D721Med (cell line): ENCODE measurements around the gene HARS1.

Experiments
- DNase-seq: peaks from one replicate; pipeline ENCODE4 v3.0.0; 2011; ENCODE audit warnings: low spot score; ENCODE audit not compliant: insufficient read length
- FAIRE-seq: peaks from 2 replicates; lab custom pipeline; 2011; peaks lifted over from hg19 to GRCh38; lab: Jason Lieb, UNC
- TF ChIP-seq, protein P1 (sequence below): IDR thresholded peaks from 2 replicates; pipeline ENCODE4 v1.5.1; 2012; ENCODE audit warnings: mild to moderate bottlenecking, control low read depth; ENCODE audit not compliant: insufficient read depth; ENCODE audit errors: missing control alignments

Gene HARS1

DNA sequence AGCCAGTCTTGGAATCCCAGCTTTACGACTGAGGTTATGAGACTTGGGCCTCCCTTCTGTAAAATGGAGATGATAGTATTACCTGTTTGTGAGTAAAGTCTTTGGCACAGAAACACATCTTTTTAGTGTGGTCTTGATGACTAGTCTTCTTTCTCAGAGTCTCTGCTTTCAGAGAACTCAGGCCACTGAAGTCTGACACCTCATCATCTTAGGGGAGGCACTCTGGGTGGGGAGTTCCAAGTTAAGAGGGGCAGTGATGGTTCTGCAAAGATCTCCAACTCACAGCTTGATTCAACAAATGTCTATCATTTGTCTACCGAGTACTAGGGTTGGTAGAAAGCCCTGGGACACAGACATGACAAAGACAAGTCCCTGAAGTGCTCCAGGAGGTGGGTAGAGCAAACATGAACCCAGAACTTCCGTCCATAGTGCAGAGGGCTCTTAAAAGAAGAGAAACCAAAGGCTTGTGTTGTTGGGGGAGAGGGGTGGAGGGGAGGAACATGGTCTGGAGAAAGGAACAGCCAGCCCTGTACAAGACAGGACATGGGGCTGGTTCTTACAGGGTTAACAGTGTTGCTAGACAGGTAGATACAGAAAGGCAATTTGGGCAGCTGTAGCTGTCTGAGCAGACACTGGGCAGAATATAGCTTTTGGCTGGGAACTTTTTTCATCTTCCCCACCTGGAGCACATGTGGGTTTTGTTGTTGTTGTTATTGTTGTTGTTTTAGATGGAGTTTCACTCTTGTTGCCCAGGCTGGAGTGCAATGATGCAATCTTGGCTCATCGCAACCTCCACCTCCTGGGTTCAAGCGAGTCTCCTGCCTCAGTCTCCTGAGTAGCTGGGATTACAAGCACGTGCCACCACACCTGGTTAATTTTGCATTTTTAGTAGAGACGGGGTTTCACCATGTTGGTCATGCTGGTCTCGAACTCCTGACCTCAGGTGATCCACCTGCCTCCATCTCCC lies 55.6 kb downstream of the HARS1 start:
- TF ChIP-seq, protein P1, sequence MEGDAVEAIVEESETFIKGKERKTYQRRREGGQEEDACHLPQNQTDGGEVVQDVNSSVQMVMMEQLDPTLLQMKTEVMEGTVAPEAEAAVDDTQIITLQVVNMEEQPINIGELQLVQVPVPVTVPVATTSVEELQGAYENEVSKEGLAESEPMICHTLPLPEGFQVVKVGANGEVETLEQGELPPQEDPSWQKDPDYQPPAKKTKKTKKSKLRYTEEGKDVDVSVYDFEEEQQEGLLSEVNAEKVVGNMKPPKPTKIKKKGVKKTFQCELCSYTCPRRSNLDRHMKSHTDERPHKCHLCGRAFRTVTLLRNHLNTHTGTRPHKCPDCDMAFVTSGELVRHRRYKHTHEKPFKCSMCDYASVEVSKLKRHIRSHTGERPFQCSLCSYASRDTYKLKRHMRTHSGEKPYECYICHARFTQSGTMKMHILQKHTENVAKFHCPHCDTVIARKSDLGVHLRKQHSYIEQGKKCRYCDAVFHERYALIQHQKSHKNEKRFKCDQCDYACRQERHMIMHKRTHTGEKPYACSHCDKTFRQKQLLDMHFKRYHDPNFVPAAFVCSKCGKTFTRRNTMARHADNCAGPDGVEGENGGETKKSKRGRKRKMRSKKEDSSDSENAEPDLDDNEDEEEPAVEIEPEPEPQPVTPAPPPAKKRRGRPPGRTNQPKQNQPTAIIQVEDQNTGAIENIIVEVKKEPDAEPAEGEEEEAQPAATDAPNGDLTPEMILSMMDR: no peak
- FAIRE-seq: no peak
- DNase-seq: no peak

DNA sequence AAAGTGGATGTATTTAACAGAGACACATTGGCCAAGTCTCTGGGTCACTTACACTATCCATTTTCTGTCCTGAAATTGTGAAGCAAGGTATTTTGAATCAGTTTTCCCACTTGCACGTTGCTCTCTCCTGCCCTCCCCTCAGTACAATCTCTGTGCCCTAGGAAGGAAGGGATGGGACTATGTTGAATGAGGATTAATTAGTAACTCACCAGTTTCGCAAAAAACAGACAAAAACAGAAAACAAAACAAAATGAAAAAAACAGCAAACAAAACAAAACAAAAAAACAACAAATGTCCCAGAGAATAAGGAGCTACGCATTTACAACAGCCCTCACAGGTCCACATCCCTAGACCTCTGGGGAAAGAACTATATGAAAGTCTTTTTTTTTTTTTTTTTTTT lies 57.1 kb downstream of the HARS1 start:
- TF ChIP-seq, protein P1: no peak
- FAIRE-seq (no peak), DNase-seq (no peak)

DNA sequence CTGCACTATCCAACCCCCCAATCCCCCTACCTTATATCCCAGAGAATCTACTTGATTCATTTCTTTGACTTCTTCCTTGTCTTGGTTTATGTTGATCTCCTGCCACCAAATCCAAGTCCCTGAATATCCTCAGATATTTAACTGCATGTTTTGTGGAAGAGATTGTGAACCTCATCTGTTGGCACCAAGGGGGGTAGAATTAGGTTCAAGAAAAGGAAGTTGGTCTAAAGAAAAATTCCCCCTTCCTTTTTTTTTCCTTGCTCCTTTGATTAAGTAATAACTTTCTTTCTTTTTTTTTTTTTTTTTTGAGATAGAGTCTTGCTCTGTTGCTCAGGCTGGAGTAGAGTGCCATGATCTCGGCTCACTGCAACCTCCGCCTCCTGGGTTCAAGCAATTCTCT lies 57.7 kb downstream of the HARS1 start:
- TF ChIP-seq, protein P1: no peak
- FAIRE-seq (no peak), DNase-seq (no peak)

DNA sequence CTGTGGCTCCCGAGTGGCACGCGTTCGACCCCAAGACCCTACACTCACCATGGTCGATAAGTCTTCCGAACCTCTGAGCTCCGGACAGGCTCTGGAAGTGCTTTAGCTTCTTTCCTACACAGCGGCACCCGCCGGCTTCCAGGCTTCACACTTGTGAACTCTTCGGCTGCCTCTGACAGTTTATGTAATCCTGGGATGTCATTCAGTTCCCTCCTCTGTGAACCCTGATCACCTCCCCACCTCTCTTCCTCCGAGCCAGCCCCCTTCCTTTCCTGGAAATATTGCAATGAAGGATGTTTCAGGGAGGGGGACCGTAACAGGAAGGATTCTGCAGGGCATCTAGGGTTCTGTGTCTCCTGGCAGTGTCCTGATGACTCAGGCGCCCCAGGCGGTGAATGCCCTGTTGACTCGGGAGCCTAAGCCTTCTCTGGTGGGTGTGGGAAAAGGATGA lies 58.1 kb downstream of the HARS1 start, which contains the start of gene CD14:
CD14 (minus strand) TSS at position 155 of the 451 bp plus-strand sequence; CDS start at position 51, 104 bp downstream.
- TF ChIP-seq, protein P1: no peak
- FAIRE-seq (no peak), DNase-seq (no peak)

DNA sequence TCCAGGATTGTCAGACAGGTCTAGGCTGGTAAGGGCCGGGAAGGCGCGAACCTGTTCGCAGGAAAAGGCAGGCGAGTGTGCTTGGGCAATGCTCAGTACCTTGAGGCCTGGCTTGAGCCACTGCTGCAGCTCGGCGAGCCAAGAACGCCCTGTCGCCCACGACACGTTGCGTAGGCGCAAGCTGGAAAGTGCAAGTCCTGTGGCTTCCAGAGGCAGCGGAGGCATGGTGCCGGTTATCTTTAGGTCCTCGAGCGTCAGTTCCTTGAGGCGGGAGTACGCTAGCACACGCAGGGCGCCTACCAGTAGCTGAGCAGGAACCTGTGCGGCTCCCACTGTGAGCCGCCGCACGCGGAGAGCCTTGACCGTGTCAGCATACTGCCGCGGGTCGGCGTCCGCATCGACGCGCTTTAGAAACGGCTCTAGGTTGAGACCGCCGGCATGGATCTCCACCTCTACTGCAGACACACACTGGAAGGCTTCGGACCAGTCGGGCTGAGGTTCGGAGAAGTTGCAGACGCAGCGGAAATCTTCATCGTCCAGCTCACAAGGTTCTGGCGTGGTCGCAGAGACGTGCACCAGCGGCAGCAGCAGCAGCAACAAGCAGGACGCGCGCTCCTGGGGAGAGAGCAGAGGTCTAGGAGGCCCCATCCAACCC lies 58.7 kb downstream of the HARS1 start:
- DNase-seq (no peak), FAIRE-seq (no peak)
- TF ChIP-seq, protein P1: no peak

DNA sequence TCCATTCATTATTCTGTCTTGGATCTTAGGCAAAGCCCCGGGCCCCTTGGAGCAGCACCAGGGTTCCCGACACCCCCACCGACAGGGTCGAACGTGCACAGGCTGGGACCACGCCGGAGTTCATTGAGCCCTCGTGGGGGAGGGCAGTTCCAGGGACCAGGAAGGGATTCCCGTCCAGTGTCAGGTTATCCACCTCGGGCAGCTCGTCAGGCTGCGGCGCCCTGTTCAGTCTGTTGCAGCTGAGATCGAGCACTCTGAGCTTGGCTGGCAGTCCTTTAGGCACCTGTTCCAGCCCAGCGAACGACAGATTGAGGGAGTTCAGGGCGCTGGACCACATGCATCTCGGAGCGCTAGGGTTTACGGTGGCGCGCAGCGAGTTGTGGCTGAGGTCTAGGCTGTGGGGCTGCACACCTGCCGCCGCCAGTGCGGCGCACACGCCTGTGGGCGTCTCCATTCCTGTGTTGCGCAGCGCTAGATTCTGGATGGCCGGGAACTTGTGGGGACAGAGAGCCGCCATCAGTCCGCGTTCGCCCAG lies 59.3 kb downstream of the HARS1 start:
- DNase-seq (no peak), FAIRE-seq (no peak)
- TF ChIP-seq, protein P1: no peak
